ENCODE data around the gene MYPOP.

- TF ChIP-seq ZNF133 (CRISPR knock-in tag; IDR thresholded peaks at IDR 0.05) (no peak), ATF2 (CRISPR knock-in tag; IDR thresholded peaks at IDR 0.05) (no peak), AFF4 (CRISPR knock-in tag; IDR thresholded peaks at IDR 0.05) (no peak), SPI1 (IDR thresholded peaks at IDR 0.05; ENCODE audit: borderline replicate concordance, low read depth, low read length) (no peak), CTBP1 (IDR thresholded peaks at IDR 0.05; ENCODE audit: borderline replicate concordance) (no peak), SIN3B (IDR thresholded peaks at IDR 0.05; ENCODE audit: low read depth) (no peak), SIX5 (IDR thresholded peaks at IDR 0.05; ENCODE audit: borderline replicate concordance in 1 of 2, insufficient read depth in 1 of 2, low read depth in 1 of 2, low read length in 2 of 2) (no peak), MIER1 (IDR thresholded peaks at IDR 0.05; ENCODE audit: low read depth) (no peak), CTCF (IDR thresholded peaks at IDR 0.05 in 2 of 3, conservative IDR thresholded peaks at IDR 0.05 in 1 of 3; ENCODE audit: insufficient read depth in 2 of 3, low read depth in 1 of 3, low read length in 3 of 3) (no peak)
- TF ChIP-seq, protein P1, sequence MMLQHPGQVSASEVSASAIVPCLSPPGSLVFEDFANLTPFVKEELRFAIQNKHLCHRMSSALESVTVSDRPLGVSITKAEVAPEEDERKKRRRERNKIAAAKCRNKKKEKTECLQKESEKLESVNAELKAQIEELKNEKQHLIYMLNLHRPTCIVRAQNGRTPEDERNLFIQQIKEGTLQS (IDR thresholded peaks at IDR 0.05), result no peak
- TF ChIP-seq, protein P1 (CRISPR knock-in tag; conservative IDR thresholded peaks at IDR 0.05), result no peak
Measured at GRCh38 chr19:45864629-45865082, 37.8 kb downstream of the MYPOP start.
